ENCODE data around the gene EDNRA.

DNA sequence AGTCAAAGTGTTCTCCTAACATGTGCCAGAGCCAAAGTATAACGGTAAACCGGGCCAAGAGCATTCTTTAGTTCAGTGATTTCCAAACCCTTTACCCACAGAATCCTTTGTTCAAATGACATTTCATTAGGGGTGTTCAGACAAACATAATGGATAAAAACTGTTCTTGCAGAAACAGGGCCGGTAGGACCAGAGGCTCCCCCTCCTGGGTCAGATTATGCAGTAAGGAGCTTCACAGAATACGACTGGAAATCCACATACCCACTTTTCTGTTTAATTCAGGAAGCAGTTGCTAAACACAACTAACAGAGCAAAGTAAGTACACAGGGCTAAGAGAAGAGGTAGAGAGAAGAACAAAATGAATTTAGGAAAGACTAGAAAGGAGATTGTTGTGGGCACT lies 89.7 kb downstream of the EDNRA start:
- TF ChIP-seq, protein P1, sequence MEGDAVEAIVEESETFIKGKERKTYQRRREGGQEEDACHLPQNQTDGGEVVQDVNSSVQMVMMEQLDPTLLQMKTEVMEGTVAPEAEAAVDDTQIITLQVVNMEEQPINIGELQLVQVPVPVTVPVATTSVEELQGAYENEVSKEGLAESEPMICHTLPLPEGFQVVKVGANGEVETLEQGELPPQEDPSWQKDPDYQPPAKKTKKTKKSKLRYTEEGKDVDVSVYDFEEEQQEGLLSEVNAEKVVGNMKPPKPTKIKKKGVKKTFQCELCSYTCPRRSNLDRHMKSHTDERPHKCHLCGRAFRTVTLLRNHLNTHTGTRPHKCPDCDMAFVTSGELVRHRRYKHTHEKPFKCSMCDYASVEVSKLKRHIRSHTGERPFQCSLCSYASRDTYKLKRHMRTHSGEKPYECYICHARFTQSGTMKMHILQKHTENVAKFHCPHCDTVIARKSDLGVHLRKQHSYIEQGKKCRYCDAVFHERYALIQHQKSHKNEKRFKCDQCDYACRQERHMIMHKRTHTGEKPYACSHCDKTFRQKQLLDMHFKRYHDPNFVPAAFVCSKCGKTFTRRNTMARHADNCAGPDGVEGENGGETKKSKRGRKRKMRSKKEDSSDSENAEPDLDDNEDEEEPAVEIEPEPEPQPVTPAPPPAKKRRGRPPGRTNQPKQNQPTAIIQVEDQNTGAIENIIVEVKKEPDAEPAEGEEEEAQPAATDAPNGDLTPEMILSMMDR (conservative IDR thresholded peaks at IDR 0.05 in 1 of 2, IDR thresholded peaks at IDR 0.05 in 1 of 2; ENCODE audit: extremely low read depth in 1 of 2, insufficient read depth in 1 of 2, low read depth in 1 of 2, low read length in 2 of 2), result no peak
- TF ChIP-seq EZH2 (IDR thresholded peaks at IDR 0.05; ENCODE audit: borderline replicate concordance, low read length), result no peak
